Limb (tissue), 2 donors: ENCODE measurements around the gene RAET1E.

Experiments used
- DNase-seq, 2 donors: peaks; one replicate each; pipeline ENCODE4 v3.0.0-alpha.2; 2016; ENCODE audit errors: extremely low spot score in 2 of 2

Gene RAET1E

DNA sequence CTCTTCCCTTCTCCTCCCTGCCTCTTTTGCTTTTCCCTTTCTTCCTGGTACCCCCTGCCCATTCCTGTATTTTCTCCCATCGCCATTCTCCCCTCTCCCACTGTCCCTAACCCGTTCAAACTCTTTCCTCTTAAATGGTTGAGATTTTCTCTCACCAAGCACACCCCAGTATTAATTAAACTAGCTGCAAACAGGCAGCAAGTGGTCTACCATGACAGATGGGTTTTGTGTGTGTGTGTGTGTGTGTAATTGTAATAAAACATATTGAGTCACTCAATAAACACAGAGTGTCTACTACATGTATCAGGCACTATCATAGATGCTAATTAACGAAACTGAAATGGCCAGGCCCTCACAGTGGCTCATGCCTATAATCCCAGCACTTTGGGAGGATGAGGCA, 6.7 kb downstream of the RAET1E start:
- DNase-seq = no peak

DNA sequence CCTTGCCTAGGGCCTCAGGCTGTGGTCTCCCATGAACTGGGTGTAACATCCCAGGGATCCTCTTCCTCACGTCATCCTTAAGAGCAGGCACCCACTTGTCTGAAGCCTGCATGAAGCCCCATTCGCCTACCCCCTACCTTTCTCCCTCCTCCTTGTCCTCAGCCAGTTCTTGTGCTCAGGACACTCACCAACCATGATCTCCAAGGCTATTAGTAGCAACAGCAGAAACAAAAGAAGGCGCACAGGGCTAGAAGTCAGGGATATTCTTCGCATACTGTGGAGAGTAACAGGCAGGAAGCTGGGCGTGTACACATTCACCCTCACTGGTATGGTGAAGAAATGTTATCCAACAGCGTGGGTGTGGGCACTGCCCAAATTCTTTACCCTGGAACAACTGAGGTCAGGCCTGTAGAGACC, 7.3 kb downstream of the RAET1E start:
- no peak for DNase-seq

DNA sequence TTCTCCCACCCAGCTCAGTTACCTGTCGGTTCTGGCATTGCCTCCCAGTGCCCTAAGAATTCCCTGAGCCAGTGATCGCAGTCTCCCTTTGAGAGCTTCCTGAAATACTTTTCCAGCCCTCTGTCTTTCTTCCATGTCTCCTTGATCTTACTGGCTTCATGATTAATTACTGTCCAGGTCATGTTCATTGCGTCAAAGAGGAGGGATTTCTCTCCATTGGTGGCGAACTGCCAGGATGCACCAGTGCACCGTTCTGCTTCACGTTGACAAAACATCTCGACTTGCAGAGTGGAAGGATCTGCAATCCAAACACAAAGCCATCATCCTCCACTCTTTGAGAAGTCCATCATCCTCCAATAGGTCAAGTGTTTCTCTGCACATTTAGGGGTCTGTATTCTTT, 8.6 kb downstream of the RAET1E start:
- DNase-seq = no peak

DNA sequence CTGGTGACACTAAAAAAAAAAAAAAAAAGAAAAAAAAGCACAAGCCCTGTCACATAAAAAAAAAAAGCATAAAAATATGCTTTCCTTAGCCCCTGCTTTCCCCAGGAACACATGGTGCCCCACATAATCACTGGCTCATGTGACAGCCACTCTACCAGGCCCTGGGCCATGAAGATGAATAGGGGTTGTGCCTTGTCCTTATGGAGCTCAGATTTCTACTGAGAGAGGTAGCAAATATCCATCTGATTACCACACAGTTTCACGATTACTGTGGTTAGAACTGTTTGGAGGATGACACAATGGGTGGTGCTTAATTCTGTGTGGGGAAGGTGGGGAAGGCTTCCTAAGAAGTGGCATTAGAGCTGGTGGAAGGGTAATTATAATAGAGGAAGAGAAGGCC, 9.3 kb downstream of the RAET1E start:
- DNase-seq = no peak

DNA sequence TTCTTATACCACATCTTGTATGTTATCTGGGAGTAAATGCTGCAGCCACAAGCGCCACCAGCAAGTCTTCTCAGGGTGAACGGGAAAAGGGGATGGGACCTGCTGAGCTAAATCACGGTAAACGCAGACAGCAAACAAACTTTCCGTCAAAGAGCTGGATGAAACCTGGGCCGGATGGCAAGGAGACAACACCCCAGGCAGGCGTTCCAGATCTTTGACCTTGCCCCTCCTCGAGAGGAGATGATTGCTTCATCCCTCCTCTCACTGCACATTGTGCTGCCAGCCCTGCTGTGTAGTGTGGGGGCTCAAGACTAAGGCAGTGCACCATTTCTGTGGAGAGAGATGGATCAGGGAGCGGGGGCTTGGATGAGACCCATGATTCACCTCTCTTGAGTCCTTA, 9.8 kb downstream of the RAET1E start:
- no peak for DNase-seq

DNA sequence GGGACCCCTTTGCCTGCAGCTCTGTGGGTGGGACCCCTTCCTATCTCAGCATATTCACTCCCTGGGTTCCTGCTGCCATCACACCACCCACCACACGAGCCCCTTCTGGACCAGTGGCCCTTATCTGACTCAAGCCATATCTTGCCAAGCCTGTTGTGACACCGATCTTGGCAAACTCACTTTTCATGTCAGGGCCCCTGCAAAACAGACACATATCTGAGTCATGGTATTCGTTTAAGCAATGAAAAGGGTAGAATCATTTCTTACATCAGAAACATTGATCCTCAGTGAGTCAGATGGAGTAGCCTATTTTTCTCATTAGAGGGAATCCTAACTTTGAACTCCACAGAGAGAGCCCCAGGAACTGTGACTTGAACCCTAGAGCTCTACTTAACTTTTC, 10.6 kb downstream of the RAET1E start:
- no peak for DNase-seq

DNA sequence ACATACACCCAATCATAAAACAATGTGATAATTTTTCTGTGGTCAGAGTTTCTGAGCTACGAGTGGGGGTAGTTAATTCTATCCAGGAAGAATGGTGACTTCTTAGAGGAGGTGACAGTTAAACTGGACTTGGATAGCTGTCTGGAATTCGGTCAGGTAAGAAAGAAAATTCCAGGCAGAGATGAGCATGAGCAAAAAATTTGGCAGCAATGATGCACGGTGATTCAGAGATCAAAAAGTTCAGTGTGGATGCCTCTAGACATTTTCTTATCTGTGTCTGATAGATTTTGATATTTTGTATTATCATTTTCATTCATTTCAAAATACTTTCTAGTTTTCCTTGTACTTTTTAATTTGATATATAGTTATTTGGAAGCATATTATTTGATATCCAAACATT, 12.0 kb downstream of the RAET1E start:
- DNase-seq = no peak

DNA sequence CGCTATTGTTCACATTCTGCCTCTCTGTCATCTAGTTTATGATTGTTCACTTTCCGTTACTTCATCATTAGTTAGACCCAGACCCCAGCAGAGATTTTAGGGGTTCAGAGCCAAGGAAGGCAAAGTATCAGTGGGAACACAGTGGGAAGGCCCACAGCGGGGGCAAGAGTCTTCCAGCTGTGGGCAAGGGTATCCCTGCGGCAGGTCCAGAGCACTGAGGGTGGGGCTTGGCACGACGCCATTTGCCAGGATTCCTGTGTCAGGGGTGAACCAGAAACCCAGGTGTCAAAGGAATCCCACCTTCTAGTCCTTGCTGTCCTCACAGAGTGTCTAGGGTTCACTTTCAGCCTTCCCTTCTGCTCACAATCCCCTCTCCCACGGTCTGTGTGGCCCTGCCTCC, 13.3 kb downstream of the RAET1E start:
- DNase-seq = no peak

DNA sequence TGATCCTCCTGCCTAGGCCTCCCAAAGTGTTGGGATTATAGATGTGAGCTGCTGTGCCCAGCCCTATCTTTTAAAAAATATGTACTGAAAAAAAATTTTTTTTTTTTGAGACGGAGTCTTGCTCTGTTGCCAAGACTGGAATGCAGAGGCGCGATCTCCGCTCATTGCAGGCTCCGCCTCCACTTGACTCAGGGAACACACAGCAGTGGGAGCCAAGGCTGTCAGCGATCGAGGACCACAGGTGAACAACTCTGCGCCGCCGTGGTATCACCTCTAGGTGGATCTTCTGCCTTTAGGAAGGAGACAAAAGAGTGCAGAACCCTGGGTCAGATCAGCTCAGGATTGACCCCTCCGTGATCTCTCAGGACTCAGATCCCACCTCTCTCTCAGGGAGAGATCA, 13.7 kb downstream of the RAET1E start:
- no peak for DNase-seq

DNA sequence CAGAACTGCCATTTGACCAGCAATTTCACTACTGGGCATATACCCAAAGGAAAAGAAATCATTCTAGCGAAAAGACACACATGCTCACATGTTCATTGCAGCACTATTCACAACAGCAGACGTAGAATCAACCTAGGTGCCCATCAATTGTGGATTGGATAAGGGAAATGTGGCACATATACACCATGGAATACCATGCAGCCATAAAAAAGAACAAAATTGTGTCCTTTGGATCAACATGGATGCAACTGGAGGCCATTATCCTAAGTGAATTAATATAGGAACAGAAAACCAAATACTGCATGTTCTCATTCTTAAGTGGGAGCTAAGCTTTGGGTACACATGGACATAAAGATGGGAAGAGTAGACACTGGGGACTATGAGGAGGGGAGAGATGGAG, 16.1 kb downstream of the RAET1E start:
- DNase-seq = no peak

DNA sequence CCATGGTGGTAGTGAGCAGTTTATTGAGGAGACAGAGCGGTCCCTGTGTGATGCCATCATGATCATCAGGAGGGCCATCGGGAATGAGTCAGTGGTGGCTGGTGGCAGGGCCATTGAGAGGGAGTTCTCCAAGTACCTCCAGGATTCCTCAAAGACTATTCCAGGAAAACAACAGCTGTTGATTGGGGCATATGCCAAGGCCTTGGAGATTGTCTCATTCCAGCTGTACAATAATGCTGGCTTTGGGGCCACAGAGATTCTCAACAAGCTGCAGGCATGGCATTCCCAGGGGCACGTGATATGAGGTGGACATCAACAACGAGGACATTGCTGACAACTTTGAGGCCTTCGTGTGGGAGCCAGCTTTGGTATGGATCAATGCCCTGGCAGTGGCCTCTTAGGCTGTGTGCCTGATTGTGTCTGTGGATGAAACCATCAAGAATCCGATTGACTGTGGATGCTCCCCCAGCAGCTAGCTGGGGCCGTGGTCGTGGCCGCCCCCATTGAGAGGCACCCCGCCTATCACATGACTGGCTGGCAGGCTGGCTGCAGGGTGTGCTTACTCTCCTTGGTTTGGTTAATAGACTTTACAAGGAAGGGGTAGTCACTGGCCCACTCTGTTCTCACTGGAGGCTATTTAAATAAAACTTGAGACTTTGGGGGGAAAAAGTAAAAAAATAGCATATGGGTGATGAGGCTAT, 16.7 kb downstream of the RAET1E start:
- no peak for DNase-seq

DNA sequence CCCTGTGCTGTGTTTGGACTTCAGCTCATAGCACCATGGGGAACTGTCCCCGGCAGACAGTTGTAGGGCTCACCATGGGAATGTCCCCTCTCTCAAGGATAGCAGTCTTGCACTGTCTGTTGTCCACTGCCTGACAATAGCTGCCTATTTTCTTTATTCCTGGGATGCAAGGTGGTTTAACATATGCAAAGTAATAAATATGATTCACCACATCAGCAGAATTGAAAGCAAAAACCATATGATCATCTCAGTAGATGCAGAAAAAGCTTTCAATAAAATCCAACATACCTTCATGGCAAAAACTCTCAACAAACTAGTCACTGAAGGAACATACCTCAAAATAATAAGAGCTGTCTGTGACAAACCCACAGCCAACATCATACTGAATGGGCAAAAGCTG, 20.3 kb downstream of the RAET1E start:
- no peak for DNase-seq

DNA sequence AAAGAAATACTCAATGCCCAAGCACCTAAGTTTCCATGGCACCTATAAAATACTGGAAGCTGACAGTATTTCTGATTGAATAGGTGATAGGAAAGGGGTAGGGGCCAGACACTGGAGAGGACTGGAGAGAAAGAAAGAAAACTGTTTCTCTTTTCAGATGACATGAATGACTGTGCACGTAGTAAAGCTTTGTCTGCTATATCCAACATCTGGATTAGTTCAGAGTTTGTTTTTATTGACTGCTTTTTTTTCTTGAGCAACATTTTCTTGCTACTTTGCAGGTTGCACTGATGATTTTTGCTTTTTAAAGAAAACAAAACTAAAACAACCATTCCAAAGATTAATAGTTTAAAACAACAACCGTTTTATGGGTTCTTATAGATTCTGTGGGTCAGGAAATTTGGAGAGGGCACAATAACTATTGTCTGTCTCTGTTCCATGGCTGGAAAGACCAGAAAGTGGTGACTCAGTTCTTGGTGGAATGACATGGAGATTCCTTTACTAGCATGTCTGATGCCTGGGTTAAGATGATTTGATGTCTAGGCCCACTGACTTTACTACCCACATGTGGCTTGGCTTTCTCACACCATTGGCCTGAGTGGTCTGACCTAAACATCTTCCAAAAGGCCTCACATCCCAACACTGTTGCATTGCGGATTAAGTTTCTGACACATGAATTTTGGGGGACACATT, 21.5 kb downstream of the RAET1E start:
- DNase-seq = no peak

DNA sequence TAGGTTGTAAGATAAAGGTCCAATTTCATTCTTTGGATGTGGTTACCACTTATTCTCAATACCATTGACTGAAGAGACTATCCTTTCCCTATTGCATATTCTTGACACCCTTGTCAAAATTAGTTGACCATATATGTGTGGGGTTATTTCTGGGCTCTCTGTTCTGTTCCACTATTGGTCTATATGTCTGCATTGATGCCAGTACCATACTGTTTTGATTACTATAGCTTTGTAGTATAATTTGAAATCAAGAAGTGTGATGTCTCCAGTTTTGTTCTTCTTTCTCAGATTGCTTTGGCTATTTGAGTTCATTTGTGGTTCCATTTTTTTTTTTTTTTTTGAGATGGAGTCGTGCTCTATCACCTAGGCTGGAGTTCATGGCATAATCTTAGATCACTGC, 25.7 kb downstream of the RAET1E start:
- no peak for DNase-seq

DNA sequence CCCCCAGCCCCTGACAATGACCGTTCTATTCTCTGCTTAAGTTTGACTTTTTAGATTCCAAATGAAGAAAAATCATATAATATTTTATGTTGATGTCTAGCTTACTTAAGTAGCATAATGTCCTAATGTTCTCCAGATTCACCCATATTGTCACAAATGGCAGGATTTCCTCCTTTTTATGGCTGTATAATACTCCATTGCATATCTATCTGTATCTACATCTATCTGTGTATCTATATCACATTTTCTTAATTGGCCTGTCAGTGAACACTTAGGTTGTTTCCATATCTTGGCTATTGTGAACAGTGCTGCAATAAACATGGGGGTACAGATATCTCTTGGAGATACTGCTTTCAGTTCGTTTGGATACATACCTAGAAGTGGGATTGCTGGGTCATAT, 26.7 kb downstream of the RAET1E start:
- DNase-seq = no peak

DNA sequence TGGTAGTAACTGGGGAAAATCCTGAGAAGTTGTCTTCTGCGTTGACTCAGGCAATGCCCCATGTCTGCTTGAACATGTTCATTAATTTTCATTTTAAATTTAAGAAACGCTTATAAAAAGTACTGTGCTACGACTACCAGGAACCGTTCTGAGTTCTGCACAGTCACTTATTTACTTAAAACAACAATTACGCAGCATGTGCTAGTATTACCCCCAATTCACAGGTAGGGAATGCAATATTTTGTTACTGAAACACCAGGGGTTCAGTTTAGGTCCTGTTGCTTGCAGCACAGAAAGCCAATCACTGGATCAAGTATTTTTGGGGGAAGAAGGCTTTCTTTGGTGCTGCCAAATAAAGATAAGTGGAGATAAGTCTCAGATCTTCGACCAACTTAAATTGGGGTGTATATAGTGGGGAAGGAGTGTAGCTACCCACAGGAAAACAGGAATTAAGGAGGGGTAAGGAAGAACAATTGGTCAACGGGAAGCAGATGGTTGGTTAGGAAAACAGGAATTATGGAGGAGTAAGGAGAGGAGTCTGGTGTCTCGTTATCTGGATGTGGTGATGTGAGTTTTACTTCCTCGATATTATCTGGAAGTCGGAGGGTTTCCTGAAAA, 28.5 kb downstream of the RAET1E start:
- DNase-seq = no peak

DNA sequence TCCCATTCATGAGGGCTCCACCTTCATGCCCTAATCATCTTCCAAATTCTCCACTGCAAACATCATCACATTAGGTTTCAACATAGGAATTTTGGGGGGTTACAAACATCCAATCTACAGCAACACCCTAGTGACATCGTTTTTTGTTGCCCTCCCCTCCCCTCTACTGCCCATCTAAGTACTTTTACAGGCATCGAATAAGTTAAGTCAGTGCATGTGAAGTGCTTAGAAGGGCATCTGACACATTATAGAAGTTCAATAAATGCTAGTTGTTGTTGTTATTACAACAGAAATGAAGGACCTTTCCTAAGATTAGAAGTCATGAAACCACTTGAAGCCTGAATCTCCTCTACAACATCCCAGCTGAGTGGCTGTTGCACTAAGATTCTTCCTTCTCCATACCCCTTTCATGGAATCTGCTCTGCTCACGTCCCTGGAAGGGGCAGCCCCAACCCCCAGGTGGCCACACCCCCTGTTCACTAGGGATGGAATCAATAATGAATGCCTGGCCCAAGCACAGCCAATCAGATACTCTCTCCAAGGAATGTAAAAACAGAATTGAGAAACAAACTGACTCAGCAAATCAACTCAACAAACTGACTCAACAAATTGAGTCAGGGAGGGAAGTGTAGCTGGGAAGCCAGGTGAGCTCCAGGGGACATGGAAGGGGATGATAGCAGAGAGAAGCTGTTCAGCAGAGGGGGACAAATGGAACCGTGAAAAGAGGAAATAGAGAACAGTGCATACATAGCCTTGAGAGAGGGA, 29.9 kb downstream of the RAET1E start:
- no peak for DNase-seq

DNA sequence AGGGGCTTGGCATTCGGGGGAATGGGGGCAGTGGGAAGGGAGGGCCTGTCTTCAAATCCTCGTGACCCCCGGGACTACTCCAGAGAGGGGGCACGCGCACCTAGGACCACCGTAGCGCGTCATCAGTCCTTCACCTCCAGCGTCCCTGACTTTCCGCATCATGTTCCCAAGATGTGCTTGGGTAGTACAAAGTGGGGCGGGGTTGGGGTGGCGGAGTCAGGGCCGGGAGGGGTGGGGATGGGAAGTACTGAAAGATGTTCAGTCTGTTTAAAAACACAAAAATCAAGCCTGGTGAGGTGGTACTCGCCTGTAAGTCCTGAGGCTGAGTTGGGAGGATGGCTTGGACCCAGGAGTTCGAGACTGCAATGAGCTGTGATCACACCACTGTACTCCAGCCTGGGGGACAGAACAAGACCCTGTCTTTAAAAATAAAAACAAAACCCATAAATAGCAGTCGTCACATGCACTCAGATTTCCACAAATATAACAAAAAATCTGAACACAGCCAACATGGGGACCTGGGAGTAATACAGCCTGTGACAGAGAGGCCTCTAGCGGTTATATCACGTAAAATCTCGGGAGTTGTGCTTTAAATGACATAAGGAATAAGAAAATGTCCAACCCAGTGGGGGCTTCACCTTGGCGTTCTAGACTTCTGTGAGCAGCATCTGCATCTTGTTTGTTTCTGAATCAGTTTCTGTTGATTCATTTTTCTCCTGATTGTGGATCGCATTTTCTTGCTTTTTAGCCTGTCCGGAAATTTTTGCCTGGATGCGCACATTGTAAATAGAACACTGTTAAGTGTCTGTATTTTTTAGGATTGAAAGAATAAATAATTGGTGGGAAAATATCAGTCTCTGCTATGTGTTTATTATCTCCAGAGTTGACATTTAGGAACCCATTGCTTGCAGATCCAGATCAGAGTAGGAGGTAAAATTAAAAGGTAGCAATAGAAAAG, 33.1 kb downstream of the RAET1E start:
- DNase-seq = peak in 1 of 2 donors; percentile 79

DNA sequence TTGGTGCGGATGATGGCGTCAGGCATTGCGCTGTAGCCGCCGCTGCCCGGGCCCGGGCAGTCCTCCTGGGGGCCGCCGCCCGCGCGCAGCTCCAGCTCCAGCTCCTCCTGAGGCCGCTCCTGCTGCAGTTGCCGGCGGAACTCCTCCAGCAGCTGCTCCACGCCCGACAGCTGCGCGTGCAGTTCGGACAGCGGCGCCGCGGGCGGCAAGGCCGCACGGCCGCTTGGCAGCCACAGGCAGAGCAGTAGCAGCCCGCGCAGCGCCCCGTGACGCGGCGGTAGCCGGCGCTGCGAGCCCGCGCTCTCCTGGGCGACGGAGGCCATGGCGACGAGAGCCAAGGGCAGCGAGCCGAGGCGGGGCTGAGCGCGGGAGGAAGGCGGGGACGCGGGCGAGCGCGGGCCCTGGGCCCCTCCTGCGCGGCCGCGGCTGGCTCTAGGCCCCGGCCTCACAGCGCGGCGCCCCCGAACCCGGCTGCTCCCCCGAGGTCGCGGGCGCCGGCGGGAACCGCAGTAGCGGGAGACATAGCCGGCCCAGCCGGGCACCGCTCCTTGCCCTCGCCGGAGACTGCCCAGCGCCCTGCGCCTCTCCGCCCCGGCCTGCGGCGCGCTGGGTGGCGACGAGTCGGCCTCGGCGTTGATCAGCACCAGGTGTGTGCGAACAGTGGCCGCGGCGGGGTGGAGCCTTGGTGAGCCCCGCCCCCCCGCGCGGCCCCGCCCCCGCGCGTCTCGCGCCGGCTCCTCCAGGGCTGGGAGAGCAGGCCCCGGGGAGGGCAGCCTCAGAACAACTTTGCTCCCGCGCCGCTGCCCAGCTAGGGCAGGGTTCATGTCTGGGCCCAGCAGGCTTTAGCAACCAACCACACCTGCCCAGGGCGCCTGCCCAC, 34.0 kb downstream of the RAET1E start, which contains the start of gene LRP11:
TSS of gene LRP11 (minus strand) at position 662 of the 880 bp plus-strand sequence. CDS start at position 323, 339 bp downstream.
- DNase-seq = peak; percentile 62 to 90
